ENCODE measurements around the gene TEAD2. TPM values are rescaled to one million over a fixed set of nuclear protein-coding genes. Genes with fewer than 3 reads are reported as not detected.
"Not testable (repeated sequence)": the region's sequence is repeated elsewhere in the genome, so short reads cannot be mapped to it uniquely, and the experiment has no call there.

The TEAD2 gene
- total and polyA plus RNA-seq, 4 experiments from 2014 or later: not detected

- CTCF ChIA-PET (ENCODE audit: partially characterized antibody): interaction anchor here (2.0 to 4.3 kb wide), 2 partner anchors 7 to 24 kb away, joined by 6 to 21 read pairs; no protein-coding TSS in a partner anchor
- POLR2A ChIA-PET (ENCODE audit: partially characterized antibody); H3K4me3 Mint-ChIP-seq; H3K27ac Mint-ChIP-seq; intact Hi-C loops (cut with micrococcal nuclease); H3K9me3 ChIP-seq (ENCODE audit: control insufficient read depth in 1 of 2, low read length in 2 of 2); DNase-seq; H3K27me3 Mint-ChIP-seq; H3K27ac ChIP-seq (ENCODE audit: low read depth, low read length); H3K36me3 ChIP-seq (ENCODE audit: insufficient read depth, low read length); H3K9me3 Mint-ChIP-seq; H3K27me3 ChIP-seq (ENCODE audit: insufficient read depth, low read length); H3K4me3 ChIP-seq (ENCODE audit: low read length in 2 of 2); H3K4me1 ChIP-seq (ENCODE audit: insufficient read depth, low read length): not testable (repeated sequence)
- Mint-ChIP-seq H3K36me3 (peaks cover 24 to 31% of the 10 kb centered on the region in 2 donors), H3K4me1 (peaks cover 20 to 30% (median 23%) of the 10 kb centered on the region in 4 donors)
Measured at GRCh38 chr19:49325756-49326155, 36.5 kb downstream of the TEAD2 start.

- H3K36me3 Mint-ChIP-seq: peaks cover 22 to 30% of the 10 kb centered on the region in 2 donors
- peaks cover 16 to 24% (median 18%) of the 10 kb centered on the region in 4 donors for H3K4me1 Mint-ChIP-seq
- no peak within 1 kb of the TSS for H3K4me3 Mint-ChIP-seq
- peaks cover 4% of the 10 kb centered on the region for H3K4me1 ChIP-seq (ENCODE audit: insufficient read depth, low read length)
- intact Hi-C loops (cut with micrococcal nuclease): no loop called here
- no peaks in the 10 kb centered on the region for H3K9me3 Mint-ChIP-seq
- no peaks in the 10 kb centered on the region for H3K36me3 ChIP-seq (ENCODE audit: insufficient read depth, low read length)
- CTCF ChIA-PET (ENCODE audit: partially characterized antibody): interaction anchor here (2.0 to 4.3 kb wide), 2 partner anchors 8 to 24 kb away, joined by 6 to 21 read pairs; no protein-coding TSS in a partner anchor
- POLR2A ChIA-PET (ENCODE audit: partially characterized antibody): no interaction called here
- no peaks in the 10 kb centered on the region for H3K27me3 Mint-ChIP-seq
- H3K27ac ChIP-seq (ENCODE audit: low read depth, low read length): no peak within 1 kb of the TSS
- no peak within 1 kb of the TSS for H3K4me3 ChIP-seq (ENCODE audit: low read length in 2 of 2)
- no peaks in the 10 kb centered on the region for H3K9me3 ChIP-seq (ENCODE audit: control insufficient read depth in 1 of 2, low read length in 2 of 2)
- no peak for DNase-seq
- no peaks in the 10 kb centered on the region for H3K27me3 ChIP-seq (ENCODE audit: insufficient read depth, low read length)
- H3K27ac Mint-ChIP-seq: no peak within 1 kb of the TSS
Measured at GRCh38 chr19:49324801-49325576, 37.2 kb downstream of the TEAD2 start, which contains the start of gene SLC6A16. TSS of gene SLC6A16 (minus strand) at chr19:49325191. CDS start at chr19:49311347, 13,844 bp downstream.

- intact Hi-C loops (cut with micrococcal nuclease): no loop called here
- peaks cover 0 to 20% (median 11%) of the 10 kb centered on the region in 8 donors for H3K9me3 Mint-ChIP-seq
- H3K27ac ChIP-seq (ENCODE audit: low read depth, low read length): no peak overlapping the region
- H3K4me1 Mint-ChIP-seq: peaks cover 4 to 9% (median 6%) of the 10 kb centered on the region in 4 donors
- no peak for DNase-seq
- H3K36me3 Mint-ChIP-seq: peaks cover 29 to 43% of the 10 kb centered on the region in 2 donors
- no peaks in the 10 kb centered on the region for H3K27me3 Mint-ChIP-seq
- H3K9me3 ChIP-seq (ENCODE audit: control insufficient read depth in 1 of 2, low read length in 2 of 2): peaks cover 0 to 8% of the 10 kb centered on the region in 2 donors
- POLR2A ChIA-PET (ENCODE audit: partially characterized antibody): interaction anchor here (1.1 kb wide), 1 partner anchor 17 kb away, joined by 3 read pairs; the partner anchor contains the start of gene CD37
- H3K27ac Mint-ChIP-seq: no peak overlapping the region
- no peaks in the 10 kb centered on the region for H3K36me3 ChIP-seq (ENCODE audit: insufficient read depth, low read length)
- no peaks in the 10 kb centered on the region for H3K4me1 ChIP-seq (ENCODE audit: insufficient read depth, low read length)
- H3K4me3 Mint-ChIP-seq: no peak overlapping the region
- no peaks in the 10 kb centered on the region for H3K27me3 ChIP-seq (ENCODE audit: insufficient read depth, low read length)
- CTCF ChIA-PET (ENCODE audit: partially characterized antibody): interaction anchor here (0.7 to 1.5 kb wide), 3 partner anchors 10 to 17 kb away, joined by 3 to 7 read pairs (median 3); no protein-coding TSS in a partner anchor
- H3K4me3 ChIP-seq (ENCODE audit: low read length in 2 of 2): no peak overlapping the region
Measured at GRCh38 chr19:49318296-49318695, 43.9 kb downstream of the TEAD2 start.

- Mint-ChIP-seq H3K27ac (no peak overlapping the region), H3K4me1 (peaks cover 4 to 9% (median 6%) of the 10 kb centered on the region in 4 donors), H3K4me3 (no peak overlapping the region), H3K36me3 (peaks cover 25 to 45% of the 10 kb centered on the region in 2 donors), H3K9me3 (peaks cover 0 to 20% (median 11%) of the 10 kb centered on the region in 8 donors), H3K27me3 (no peaks in the 10 kb centered on the region)
- H3K4me3 ChIP-seq (ENCODE audit: low read length in 2 of 2): no peak overlapping the region
- H3K9me3 ChIP-seq (ENCODE audit: control insufficient read depth in 1 of 2, low read length in 2 of 2): peaks cover 0 to 8% of the 10 kb centered on the region in 2 donors
- ChIA-PET POLR2A (ENCODE audit: partially characterized antibody) (interaction anchor here (0.6 kb wide), 1 partner anchor 162 kb away, joined by 3 read pairs; no protein-coding TSS in a partner anchor), CTCF (ENCODE audit: partially characterized antibody) (interaction anchor here (0.7 to 1.4 kb wide), 2 partner anchors 14 to 15 kb away, joined by 3 to 4 read pairs; no protein-coding TSS in a partner anchor)
- no peak overlapping the region for H3K27ac ChIP-seq (ENCODE audit: low read depth, low read length)
- DNase-seq: no peak
- no peaks in the 10 kb centered on the region for H3K36me3 ChIP-seq (ENCODE audit: insufficient read depth, low read length)
- intact Hi-C loops (cut with micrococcal nuclease): no loop called here
- H3K27me3 ChIP-seq (ENCODE audit: insufficient read depth, low read length): no peaks in the 10 kb centered on the region
- no peaks in the 10 kb centered on the region for H3K4me1 ChIP-seq (ENCODE audit: insufficient read depth, low read length)
Measured at GRCh38 chr19:49316284-49316683, 45.9 kb downstream of the TEAD2 start.

- H3K27me3 ChIP-seq (ENCODE audit: insufficient read depth, low read length): no peaks in the 10 kb centered on the region
- H3K36me3 ChIP-seq (ENCODE audit: insufficient read depth, low read length): peaks cover 7% of the 10 kb centered on the region
- peaks cover 0 to 20% (median 11%) of the 10 kb centered on the region in 8 donors for H3K9me3 Mint-ChIP-seq
- no peak overlapping the region for H3K4me3 Mint-ChIP-seq
- no peak overlapping the region for H3K4me3 ChIP-seq (ENCODE audit: low read length in 2 of 2)
- H3K4me1 ChIP-seq (ENCODE audit: insufficient read depth, low read length): no peaks in the 10 kb centered on the region
- H3K36me3 Mint-ChIP-seq: peaks cover 31 to 53% of the 10 kb centered on the region in 2 donors
- POLR2A ChIA-PET (ENCODE audit: partially characterized antibody): no interaction called here
- H3K27ac ChIP-seq (ENCODE audit: low read depth, low read length): no peak overlapping the region
- DNase-seq: no peak
- H3K27ac Mint-ChIP-seq: no peak overlapping the region
- peaks cover 4 to 9% (median 6%) of the 10 kb centered on the region in 4 donors for H3K4me1 Mint-ChIP-seq
- no peaks in the 10 kb centered on the region for H3K27me3 Mint-ChIP-seq
- CTCF ChIA-PET (ENCODE audit: partially characterized antibody): interaction anchor here (0.6 kb wide), 1 partner anchor 405 kb away, joined by 3 read pairs; no protein-coding TSS in a partner anchor
- intact Hi-C loops (cut with micrococcal nuclease): no loop called here
- peaks cover 0 to 8% of the 10 kb centered on the region in 2 donors for H3K9me3 ChIP-seq (ENCODE audit: control insufficient read depth in 1 of 2, low read length in 2 of 2)
Measured at GRCh38 chr19:49315111-49315510, 47.1 kb downstream of the TEAD2 start.

GRCh38 chr19:49309087-49309486, 53.1 kb downstream of the TEAD2 start:
- no peak overlapping the region for H3K4me3 ChIP-seq (ENCODE audit: low read length in 2 of 2)
- Mint-ChIP-seq H3K36me3 (peaks cover 21 to 34% of the 10 kb centered on the region in 2 donors), H3K9me3 (no peaks in the 10 kb centered on the region), H3K27me3 (no peaks in the 10 kb centered on the region), H3K4me3 (no peak overlapping the region), H3K4me1 (peaks cover 0 to 1% (median 0%) of the 10 kb centered on the region in 4 donors), H3K27ac (peak overlapping the region in 2 of 7 donors; percentile 21 to 58)
- no peak overlapping the region for H3K27ac ChIP-seq (ENCODE audit: low read depth, low read length)
- intact Hi-C loops (cut with micrococcal nuclease): no loop called here
- no peaks in the 10 kb centered on the region for H3K4me1 ChIP-seq (ENCODE audit: insufficient read depth, low read length)
- ChIA-PET POLR2A (ENCODE audit: partially characterized antibody) (no interaction called here), CTCF (ENCODE audit: partially characterized antibody) (interaction anchor here (1.5 kb wide), 1 partner anchor 69 kb away, joined by 4 read pairs; no protein-coding TSS in a partner anchor)
- no peak for DNase-seq
- peaks cover 7% of the 10 kb centered on the region for H3K36me3 ChIP-seq (ENCODE audit: insufficient read depth, low read length)
- H3K9me3 ChIP-seq (ENCODE audit: control insufficient read depth in 1 of 2, low read length in 2 of 2): no peaks in the 10 kb centered on the region
- no peaks in the 10 kb centered on the region for H3K27me3 ChIP-seq (ENCODE audit: insufficient read depth, low read length)

- H3K27me3 ChIP-seq (ENCODE audit: insufficient read depth, low read length); H3K27me3 Mint-ChIP-seq; CTCF ChIA-PET (ENCODE audit: partially characterized antibody); H3K4me1 ChIP-seq (ENCODE audit: insufficient read depth, low read length); H3K4me3 Mint-ChIP-seq; intact Hi-C loops (cut with micrococcal nuclease); H3K9me3 ChIP-seq (ENCODE audit: control insufficient read depth in 1 of 2, low read length in 2 of 2); POLR2A ChIA-PET (ENCODE audit: partially characterized antibody); H3K27ac ChIP-seq (ENCODE audit: low read depth, low read length); H3K9me3 Mint-ChIP-seq; H3K4me1 Mint-ChIP-seq; H3K36me3 ChIP-seq (ENCODE audit: insufficient read depth, low read length); H3K4me3 ChIP-seq (ENCODE audit: low read length in 2 of 2): not testable (repeated sequence)
- peak in 1 of 5 donors; percentile 6 for DNase-seq
- Mint-ChIP-seq H3K27ac (peak overlapping the region in 1 of 7 donors; percentile 10), H3K36me3 (peaks cover 21 to 32% of the 10 kb centered on the region in 2 donors)
Measured at GRCh38 chr19:49306734-49307133, 55.5 kb downstream of the TEAD2 start.

Data from CD4-positive, alpha-beta memory T cell (primary cell).